GF-D8 (cell line): ENCODE data around the gene HSPBAP1.
"Not testable (repeated sequence)": the region's sequence is repeated elsewhere in the genome, so short reads cannot be mapped to it uniquely, and the experiment has no call there.

ENCODE experiments used
- DNase-seq: peaks from one replicate; lab custom pipeline; 2025; lab: John Stamatoyannopoulos, UW

HSPBAP1 gene

DNA sequence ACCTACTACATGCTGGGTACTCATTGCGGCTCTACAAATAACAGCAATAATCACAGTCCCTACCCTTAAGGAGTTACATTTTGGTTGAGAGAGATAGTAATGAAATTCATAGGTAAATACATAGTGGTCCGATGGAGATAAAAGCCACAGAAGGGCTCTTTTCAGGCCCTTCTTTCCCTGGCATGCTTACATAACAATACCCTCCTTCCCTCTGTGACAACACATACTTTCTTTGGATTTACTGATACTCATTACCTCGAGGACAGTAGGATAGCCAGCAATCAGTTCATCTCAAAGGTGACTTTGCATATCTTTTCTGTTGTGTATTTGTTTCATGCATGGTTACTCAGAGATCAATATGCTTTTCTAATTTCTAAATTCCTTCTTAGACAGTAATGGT lies 54.5 kb downstream of the HSPBAP1 start:
- no peak for DNase-seq

DNA sequence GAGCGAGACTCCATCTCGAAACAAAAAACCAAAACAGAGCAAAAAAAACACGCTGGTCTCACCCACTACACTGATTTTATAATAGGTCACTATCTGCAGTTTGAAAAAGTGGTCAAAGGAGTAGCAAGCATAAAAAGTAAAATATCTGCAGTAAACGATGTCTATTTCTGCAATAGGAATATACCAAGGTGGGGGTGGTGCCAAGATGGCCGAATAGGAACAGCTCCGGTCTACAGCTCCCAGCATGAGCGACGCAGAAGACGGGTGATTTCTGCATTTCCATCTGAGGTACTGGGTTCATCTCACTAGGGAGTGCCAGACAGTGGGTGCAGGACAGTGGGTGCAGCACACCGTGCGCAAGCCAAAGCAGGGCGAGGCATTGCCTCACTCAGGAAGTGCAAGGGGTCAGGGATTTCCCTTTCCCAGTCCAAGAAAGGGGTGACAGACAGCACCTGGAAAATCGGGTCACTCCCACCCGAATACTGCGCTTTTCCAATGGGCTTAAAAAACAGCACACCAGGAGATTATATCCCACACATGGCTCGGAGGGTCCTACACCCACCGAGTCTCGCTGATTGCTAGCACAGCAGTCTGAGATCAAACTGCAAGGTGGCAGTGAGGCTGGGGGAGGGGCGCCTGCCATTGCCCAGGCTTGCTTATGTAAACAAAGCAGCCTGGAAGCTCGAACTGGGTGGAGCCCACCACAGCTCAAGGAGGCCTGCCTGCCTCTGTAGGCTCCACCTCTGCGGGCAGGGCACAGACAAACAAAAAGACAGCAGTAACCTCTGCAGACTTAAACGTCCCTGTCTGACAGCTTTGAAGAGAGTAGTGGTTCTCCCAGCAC lies 60.7 kb downstream of the HSPBAP1 start:
- DNase-seq = not testable (repeated sequence)

GRCh38 chr3:122730240-122730639 lies 63.4 kb downstream of the HSPBAP1 start:
- no peak for DNase-seq

GRCh38 chr3:122728756-122729514 lies 64.7 kb downstream of the HSPBAP1 start:
- DNase-seq = no peak

DNA sequence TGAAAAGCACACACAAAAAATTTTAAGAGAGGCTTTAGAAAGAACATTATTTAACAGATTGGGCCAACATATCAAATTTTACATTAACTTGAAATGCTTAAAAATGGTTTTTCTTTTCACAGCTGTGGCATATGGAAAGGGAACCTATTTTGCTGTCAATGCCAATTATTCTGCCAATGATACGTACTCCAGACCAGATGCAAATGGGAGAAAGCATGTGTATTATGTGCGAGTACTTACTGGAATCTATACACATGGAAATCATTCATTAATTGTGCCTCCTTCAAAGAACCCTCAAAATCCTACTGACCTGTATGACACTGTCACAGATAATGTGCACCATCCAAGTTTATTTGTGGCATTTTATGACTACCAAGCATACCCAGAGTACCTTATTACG lies 65.4 kb downstream of the HSPBAP1 start:
- no peak for DNase-seq

- no peak for DNase-seq
These were observed 65.9 kb downstream of the HSPBAP1 start for GRCh38 chr3:122727766-122728165.

GRCh38 chr3:122727294-122727693 lies 66.3 kb downstream of the HSPBAP1 start:
- no peak for DNase-seq

DNA sequence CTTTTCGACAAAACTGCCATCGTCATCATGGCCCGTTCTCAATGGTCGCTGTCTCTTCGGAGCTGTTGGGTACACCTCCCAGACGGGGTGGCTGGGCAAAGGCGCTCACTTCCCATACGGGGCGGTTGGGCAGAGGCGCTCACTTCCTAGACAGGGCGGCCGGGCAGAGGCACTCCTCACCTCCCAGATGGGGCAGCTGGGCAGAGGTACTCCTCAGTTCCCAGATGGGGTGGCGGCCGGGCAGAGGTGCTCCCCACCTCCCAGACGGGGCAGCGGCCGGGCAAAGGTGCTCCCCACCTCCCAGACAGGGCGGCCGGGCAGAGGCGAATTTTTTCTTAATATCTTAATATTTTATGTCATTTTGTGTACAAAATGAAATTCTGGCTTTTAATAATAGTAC lies 68.5 kb downstream of the HSPBAP1 start:
- DNase-seq = no peak

- DNase-seq = no peak
These were observed 74.2 kb downstream of the HSPBAP1 start for GRCh38 chr3:122719273-122719921.

DNA sequence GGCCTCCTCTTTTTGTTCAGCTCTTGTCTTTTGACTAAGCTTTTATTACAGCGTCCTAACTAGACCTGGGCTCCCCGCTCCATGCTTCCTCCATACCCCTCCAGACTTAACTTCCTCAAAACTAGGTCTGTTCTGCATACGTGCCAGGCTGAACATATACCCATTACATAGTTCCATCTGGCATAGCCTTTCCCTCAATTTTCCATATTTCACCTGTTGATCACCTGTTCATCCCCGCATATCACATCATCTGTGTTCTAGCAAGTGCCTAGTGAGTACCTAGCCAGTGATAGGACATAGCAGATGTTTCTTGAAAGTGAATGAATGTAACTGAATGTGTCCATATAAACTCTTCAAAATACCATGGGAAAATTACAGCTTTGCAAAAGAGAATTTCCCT lies 77.0 kb downstream of the HSPBAP1 start:
- DNase-seq = no peak

DNA sequence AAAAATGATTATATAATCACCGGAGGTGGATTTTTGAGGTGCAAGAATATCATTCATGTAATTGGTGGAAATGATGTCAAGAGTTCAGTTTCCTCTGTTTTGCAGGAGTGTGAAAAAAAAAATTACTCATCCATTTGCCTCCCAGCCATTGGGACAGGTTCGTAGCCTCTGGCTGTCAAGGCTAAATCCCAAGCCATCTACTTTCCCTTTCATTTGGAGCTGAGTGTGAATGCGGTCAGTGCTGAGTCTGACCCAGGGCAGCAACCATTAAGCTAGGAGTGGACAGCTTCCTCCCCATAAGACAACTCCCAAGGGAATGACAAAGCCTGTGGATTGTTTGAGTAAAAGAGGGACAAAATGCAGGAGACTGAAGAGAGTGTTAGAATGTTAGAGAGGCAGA lies 79.4 kb downstream of the HSPBAP1 start:
- DNase-seq = no peak

GRCh38 chr3:122710616-122711251 lies 82.9 kb downstream of the HSPBAP1 start:
- not testable (repeated sequence) for DNase-seq

GRCh38 chr3:122705379-122705778 lies 88.3 kb downstream of the HSPBAP1 start:
- no peak for DNase-seq

DNA sequence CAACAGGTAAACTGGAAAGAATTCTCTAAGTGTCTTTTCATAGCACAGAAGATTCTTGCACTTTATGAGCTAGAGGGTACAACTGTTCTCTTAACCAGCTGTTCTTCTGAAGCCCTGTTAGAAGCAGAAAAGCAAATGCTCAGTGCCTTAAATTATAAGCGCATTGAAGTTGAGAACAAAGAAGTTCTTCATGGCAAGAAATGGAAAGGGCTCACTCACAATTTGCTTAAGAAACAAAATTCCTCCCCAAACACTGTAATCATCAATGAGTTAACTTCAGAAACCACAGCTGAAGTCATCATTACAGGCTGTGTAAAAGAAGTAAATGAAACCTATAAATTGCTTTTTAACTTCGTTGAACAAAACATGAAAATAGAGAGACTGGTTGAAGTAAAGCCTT lies 93.4 kb downstream of the HSPBAP1 start:
- DNase-seq = no peak

DNA sequence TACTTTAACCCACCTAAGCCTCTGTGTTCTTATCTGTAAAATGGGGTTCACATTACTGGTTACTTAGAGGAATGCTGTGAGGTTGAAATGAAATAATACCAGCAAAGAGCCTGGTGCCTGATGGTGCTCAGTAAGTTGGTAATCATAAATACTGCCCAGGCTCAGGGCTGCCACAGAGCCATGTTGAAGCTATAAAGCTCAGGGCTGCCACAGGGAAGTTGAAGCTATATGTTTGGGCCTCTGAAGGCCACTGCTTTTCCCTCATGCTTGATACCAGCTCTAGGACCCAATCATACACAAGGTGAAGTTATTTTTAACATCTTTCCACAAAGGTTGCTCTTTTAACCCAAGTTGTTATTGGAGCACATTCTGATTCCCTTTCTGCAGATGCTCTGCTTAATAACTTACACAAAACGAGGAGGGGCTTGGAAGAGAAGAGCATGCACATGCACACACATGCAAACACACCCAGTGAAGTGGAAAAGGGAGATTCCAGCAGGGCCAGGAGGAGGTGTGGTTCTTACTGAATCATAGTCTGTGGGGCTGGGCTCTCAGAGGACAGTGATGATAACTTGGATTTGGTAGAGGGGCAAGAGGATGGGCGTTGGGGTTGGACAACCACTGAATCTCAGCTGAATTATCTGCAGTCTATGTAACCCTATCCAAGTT lies 95.5 kb downstream of the HSPBAP1 start:
- DNase-seq = no peak

- DNase-seq = no peak
These were observed 97.6 kb downstream of the HSPBAP1 start for GRCh38 chr3:122695927-122696561.

DNA sequence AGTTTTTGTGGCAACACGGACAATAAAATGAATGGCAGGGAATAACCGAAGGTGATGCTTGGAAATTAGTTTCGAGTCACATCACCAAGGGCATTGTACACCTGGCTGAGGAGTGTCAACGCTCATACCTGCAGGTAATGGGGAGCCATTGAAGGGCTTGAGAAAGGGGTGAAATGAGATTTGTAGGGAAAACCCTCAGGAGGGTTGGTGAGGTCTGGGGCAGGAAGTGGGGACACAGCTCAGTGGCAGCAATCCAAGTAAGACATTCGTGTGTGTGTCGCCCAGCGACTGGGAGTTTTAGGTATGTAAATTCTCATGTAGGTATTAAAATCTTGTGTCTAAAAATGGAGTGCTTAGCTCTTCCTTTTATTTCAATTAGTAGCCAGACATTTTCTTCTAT lies 98.7 kb downstream of the HSPBAP1 start:
- DNase-seq = no peak

- DNase-seq = no peak
These were observed 101.0 kb downstream of the HSPBAP1 start for GRCh38 chr3:122692674-122693073.

DNA sequence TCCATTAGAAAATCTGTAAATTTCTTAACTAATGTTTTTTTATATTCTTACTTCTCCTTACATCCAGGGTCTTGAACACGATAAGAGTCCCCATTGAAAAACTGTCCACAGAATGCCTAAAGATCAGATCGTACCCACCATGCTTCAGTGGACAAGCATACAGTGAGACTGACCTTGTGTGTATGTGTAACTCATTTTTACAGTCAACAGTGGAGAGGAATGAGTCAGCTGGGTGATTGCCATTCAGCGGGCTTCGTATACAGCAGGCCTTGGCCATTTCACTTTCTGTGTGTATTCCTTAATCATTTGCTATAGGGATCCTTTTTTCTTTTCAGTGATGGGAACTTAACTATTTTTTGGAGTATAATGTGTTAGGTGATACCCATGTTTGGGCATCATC lies 102.4 kb downstream of the HSPBAP1 start:
- DNase-seq = no peak

DNA sequence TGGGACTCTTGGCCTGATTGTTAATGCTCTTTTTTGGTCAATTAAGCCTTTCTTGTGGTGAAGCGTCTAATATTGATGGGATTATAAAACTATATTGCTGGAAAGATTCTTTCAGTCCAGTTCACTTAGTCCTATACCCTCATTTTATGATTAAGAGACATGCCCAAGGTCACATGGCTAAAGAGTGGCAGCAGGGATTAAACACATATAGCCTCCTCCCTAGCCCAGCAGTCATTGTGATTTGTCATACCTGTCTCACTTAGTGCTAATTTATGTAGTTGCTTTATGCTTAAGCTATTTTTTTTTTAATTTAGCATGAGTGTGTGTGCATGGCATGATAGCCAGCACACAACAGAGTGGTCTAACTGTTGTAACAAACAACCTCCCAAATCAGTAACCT lies 103.5 kb downstream of the HSPBAP1 start:
- DNase-seq = no peak
